Pulmonary artery endothelial cell (primary cell): ENCODE results near the gene FUT1. TPM values are rescaled to one million over a fixed set of nuclear protein-coding genes. Genes with fewer than 3 reads are reported as not detected.
"Not testable (repeated sequence)": the region's sequence is repeated elsewhere in the genome, so short reads cannot be mapped to it uniquely, and the experiment has no call there.

Experiments used
- DNase-seq: peaks from one replicate; pipeline ENCODE4 v3.0.0-alpha.2; 2011; ENCODE audit warnings: low read depth, low spot score
- total RNA-seq: library from RNA; depleted of rRNA; stranded (reverse); fragments of >200 nt; gene quantifications from 2 replicates; pipeline ENCODE4 v1.2.3, GENCODE V29; 2014

FUT1 gene
- total RNA-seq, 1 donor from 2014 or later = 8.0 TPM

DNA sequence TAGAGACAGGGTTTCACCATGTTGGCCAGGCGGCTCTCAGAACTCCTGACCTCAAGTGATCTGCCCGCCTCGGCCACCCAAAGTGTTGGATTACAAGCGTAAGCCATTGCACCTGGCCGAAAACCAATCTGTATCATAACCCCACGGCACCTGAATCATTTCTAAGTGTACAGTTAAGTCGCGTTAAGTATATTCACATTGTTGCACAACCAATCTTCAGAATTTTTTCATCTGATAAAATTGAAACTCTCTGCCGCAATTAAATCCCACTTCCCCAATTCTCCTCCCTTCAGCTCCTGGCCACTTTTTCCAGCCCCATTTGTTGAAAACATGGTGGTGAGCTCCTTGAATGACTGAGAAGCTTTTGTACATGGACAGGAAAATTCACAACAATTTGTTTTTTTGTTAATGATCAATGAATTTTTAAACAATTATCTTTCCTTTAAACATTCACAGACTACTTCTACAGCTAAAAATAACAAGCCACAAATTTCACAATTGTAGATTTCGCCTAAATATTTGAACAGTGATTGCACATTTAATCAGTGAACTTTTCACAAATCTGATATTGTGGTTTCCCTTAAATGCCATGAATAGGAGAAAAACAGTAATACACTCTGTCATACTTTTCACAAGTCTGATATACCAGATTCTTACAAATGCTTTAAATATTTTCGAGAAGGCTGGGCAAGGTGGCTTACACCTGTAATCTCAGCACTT, 16.7 kb upstream of the FUT1 start:
- no peak for DNase-seq

DNA sequence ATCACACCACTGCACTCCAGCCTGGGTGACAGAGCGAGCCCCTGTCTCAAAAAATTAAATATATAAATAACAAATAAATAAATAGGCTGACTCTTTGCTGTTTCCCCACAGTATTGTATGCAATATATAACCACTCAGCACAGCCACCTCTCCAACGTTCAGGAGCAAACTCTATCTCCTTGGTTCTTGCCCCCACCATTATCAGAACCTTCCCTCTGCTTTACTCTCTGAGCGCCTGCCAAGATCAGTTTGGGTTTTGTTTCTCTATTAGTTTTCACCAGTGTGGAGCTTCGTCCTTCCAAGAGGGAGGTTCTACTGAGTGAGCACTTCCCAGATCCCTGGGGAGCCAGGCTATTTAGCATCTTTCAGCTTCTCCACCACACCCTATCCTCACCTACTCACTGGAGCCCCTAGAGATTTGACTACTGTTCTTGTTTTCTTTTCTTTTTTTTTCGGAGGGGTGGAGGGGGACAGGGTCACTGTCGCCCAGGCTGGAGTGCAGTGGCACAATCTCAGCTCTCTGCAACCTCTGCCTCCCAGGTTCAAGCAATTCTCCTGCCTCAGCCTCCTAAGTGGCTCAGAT, 15.8 kb upstream of the FUT1 start:
- DNase-seq = not testable (repeated sequence)

DNA sequence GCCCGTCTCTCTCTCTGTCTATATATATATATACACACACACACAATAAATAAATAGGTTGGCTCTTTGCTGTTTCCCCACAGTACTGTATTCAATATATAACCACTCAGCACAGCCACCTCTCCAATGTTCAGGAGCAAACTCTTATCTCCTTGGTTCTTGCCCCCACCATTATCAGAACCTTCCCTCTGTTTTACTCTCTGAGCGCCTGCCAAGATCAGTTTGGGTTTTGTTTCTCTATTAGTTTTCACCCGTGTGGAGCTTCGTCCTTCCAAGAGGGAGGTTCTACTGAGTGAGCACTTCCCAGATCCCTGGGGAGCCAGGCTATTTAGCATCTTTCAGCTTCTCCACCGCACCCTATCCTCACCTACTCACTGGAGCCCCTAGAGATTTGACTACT, 13.4 kb upstream of the FUT1 start:
- not testable (repeated sequence) for DNase-seq

DNA sequence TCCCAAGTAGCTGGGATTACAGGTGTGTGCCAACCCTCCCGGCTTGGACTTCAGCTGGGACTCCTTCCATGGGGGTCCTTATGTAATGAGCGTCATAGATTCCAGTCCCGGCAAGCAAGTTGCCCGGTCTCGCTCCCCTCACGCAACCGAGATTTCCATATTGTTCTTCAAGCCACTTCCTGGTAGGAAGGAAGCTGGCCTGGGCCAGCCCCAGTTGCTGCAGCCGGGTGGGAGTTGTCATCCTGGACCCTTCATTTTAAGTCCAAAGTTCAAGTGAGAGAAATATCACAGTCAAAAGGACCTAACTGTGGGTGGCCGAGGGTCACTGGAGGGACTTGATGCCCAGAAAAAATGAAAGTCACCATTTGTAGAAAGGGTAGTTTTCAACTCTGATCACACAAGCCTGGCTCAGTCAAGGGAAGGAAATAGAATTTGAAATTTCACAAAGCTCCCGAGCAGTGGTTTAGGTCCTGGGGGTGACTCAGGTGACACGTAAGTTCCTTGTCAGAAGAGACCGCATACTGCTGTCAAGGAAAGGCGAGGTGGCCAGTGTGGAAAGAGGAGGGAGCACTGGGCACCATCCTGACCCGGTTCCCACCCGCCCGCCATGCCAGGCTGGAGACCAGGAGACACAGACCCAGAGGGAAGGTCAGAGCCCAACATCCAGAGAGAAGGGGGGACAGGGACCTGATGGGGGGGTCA, 8.2 kb upstream of the FUT1 start:
- no peak for DNase-seq

DNA sequence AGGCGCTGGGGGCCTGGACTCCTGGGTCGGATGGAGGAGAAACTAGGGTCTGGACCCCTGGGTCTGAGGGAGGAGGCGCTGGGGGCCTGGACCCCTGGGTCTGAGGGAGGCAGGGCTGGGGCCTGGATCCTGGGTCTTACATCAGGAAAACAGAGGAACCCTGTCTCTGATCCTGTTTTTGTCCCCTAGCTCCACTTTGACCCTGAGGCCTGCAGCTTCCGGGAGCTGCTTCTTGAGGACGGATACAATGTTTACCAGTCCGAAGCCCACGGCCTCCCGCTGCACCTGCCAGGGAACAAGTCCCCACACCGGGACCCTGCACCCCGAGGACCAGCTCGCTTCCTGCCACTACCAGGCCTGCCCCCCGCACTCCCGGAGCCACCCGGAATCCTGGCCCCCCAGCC, 5.3 kb upstream of the FUT1 start:
- no peak for DNase-seq

DNA sequence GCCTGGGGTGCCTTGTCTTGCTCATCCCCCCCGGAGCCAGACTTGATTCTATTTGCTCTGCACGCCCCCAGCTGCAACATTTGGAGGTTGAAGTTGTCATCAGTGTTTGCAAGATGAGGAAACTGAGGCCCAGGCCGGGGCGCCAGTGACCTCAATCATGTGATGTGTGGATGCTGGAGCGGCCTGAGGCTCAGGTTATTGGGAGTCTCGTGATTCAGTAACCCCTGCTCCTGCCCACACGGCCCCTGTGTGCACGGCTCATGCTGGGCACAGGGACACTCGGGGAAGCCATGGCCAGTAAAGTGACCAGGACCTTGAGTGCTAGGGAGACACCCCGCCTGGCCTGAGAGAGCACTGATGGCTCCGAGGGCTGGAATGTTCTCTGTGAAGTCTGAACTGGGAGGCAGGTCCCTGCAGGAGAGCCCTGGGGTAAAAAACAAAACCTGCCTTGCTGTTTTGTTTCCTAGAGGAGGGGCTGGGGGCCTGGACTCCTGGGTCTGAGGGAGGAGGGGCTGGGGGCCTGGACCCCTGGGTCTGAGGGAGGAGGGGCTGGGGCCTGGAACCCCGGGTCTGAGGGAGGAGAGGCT, 4.7 kb upstream of the FUT1 start:
- no peak for DNase-seq

DNA sequence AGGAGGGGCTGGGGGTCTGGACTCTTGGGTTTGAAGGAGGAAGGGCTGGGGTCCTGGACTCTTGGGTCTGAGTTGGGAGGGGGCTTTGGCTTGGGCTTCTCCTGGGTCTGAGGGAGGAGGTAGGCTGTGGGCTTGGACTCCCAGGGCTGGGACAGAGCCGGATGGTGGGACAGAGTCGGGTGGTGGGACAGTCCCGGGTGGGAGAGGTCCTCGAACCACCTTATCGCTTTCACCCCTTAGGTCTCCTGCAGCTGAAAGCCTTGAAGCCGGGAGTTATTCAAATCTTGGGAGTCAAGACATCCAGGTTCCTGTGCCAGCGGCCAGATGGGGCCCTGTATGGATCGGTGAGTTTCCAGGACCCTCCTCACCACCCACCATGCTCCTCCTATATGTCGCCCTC, 4.2 kb upstream of the FUT1 start:
- DNase-seq = no peak

DNA sequence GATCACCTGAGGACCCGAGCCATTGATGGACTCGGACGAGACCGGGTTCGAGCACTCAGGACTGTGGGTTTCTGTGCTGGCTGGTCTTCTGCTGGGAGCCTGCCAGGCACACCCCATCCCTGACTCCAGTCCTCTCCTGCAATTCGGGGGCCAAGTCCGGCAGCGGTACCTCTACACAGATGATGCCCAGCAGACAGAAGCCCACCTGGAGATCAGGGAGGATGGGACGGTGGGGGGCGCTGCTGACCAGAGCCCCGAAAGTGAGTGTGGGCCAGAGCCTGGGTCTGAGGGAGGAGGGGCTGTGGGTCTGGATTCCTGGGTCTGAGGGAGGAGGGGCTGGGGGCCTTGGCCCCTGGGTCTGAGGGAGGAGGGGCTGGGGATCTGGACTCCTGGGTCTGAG, 3.8 kb upstream of the FUT1 start:
- no peak for DNase-seq

DNA sequence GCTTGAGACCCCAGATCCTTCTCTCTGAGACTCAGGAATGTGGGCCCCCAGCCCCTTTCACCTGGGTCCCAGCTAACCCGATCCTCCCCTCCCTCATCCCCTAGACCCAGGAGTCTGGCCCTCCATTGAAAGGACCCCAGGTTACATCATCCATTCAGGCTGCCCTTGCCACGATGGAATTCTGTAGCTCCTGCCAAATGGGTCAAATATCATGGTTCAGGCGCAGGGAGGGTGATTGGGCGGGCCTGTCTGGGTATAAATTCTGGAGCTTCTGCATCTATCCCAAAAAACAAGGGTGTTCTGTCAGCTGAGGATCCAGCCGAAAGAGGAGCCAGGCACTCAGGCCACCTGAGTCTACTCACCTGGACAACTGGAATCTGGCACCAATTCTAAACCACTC, 3.3 kb upstream of the FUT1 start:
- DNase-seq = no peak

DNA sequence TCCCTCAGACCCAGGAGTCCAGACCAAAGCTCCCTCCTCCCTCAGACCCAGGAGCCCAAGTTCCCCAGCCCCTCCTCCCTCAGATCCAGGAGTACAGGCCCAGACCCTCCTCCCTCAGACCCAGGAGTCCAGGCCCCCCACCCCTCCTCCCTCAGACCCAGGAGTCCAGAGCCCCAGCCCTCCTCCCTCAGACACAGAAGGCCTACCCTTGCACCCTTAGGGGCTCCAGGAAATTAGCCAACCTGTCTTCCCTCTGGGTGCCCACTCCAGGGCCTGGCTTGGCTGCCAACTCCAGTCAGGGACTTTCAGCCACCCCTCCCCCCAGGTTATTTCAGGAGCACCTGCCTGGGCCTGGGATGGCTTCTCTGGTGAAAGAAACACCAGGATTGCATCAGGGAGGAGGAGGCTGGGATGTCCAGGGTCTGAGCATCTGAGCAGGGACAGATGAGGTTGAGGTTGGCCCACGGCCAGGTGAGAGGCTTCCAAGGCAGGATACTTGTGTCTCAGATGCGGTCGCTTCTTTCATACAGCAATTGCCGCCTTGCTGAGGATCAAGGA, 2.7 kb upstream of the FUT1 start, which contains the start of gene FGF21:
Gene FGF21 (plus strand): TSS at position 441 of the 558 bp plus-strand sequence. CDS start 713 bp downstream, outside the sequence.
- no peak for DNase-seq

DNA sequence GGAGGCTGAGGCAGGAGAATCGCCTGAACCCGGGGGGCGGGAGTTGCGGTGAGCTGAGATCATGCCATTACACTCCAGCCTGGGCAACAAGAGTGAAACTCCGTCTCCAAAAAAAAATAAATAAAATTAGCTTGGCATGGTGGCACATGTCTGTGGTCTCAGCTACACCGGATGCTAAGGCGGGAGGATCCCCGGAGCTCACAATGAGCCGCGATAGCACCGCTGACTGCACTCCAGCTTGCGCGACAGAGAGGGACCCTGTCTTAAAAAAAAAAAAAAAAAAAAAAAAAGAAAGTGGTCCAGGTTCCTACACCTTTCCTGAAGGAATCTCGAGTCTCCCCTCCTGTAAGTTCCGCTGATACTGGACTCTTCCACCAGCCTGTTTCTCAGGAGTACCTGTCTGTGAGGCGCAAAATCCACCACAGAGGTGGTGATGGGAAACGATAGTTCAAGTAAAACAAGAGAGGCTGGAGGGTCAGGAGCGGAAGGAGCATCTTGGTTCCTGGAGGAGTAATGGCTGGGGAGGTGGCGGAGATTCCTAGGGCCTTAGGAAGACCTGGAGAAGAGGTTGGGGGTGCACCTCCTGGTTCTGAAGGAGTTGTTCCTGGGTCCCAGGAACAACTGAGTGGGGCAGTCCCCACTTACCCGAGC, 471 bp downstream of the FUT1 start:
- DNase-seq = no peak

DNA sequence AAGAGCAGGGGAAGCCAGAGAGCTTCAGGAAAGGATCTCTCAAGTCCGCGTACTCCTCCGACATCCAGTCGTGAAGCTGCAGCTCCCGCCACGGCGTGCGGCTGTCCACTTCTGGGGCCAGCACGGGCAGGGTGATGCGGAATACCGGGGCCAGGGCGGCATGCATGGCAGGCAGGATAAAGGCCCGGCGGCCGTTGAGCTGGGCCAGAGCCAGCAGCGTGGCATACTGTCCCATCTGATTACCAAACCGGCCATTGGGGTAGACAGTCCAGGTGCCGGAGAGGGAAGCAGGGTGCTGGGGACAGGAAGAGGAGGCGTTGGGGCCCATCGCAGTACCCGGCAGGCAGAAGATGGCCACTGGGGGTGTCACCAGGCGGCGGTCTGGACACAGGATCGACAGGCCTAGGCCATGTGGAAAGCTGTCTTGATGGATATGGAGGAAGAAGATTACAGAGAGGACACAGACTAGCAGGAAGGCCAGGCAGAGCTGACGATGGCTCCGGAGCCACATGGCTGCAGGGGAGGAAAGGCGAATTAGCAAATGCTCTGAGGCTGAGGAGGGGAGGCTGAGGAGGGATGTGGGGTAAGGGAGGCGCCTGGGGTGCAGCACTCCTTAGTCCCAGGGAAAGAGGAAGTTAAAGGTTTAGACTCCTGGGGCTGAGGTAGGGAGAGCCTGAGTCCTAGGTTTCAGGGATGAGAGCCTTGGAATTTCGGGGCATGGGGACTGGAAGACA, 1.5 kb downstream of the FUT1 start:
- DNase-seq = no peak

DNA sequence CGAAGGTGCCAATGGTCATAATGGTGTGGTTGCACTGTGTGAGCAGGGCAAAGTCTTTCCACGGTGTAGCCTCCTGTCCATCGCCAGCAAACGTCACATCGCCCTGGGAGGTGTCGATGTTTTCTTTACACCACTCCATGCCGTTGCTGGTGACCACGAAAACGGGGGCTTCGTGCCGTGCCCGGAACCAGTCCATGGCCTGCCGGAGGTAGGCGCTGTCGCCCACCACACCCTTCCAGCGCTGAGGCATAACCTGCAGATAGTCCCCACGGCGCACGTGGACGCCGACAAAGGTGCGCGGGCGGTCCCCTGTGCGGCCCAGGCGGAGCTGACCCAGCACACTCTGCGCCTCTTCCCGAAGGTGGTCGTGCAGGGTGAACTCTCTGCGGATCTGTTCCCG, 2.1 kb downstream of the FUT1 start:
- no peak for DNase-seq

DNA sequence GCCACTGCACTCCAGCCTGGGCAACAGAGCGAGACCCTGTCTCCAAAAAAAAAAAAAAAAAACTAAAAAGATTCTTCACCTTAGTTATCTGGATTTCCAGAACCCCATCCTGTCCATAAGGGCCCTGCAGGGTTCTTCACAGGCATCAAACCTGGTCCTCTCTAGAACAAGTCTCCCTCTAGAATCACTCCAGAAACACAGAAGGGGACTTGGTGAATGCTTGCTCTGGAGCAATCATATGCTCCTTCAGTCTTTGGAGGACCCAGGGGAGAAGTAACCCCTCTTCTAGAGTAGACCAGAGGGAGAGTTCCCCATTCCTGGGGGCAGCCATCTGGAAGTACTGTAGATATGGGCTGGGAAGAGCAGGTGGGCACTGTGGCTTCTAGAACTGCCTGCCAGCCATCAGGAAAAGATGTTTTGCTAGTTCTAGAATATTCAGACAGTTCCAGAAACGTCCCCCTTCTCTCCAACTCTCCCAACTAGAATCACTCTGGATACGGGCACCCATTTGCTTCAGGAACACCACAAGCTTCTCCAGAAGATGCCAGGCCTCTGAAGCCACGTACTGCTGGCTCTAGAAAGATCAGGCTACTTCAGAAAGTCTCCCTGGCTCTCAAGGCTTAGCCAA, 2.8 kb downstream of the FUT1 start:
- DNase-seq = no peak

DNA sequence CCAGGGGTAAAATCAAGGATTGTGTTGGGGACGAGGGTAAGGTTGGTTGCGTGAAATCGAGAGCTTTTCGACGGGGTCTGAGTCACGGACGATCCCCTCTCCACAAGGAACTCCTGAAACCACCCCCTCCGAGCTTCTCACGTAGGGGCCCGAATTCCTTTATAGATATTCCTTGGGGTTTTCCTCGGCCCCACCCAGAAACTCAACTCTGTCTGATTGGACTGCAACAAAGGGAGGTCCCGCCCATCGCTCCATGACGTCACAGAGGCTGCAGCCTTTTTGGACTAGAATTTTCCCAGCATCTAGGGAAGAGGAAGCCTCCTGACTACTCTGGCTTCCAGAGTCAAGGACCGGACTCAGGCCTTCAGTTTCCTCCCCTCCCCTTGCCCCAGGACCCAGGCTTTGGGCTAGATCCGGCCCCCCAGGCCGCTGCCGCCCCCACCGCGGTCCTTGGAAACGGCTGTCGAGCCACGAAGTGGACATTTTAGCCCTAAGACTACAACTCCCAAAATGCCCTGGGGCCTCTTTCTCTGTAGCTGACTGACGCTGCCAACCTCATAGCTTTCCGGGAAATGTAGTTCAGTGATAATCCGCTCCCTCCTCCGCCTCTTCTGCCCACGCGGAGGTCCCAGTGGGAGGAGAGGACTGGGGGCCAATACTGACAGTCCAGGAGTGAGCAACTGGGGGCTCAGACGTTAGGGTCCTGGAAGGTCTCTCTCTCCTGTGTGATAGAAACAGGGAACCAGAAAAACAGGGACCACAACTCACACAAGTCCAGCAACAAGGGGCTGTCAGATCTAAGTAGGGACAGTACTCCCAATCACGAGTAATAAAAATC, 5.5 kb downstream of the FUT1 start, which contains the start of gene IZUMO1:
Gene IZUMO1 (minus strand): TSS at position 172 of the 838 bp plus-strand sequence. CDS start 1,050 bp downstream, outside the sequence.
- peak; percentile 84 for DNase-seq

DNA sequence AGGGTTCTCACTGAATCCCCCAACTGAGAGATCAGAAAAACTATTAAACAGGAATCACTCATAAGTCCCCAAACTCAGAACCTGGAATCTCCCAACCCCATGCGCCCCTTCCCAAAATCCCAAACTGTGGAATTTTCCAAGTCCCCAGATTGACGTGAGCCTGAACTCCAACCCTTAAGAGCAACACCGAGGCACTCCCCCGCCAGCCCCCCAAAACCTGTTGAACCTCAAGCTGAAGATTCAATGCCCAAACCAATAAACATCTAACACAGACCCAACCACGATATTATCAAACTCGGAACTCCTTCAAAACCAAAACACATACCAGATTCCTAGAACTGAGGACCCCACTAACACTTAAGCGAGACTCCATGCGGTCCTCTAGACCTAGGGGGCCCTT, 6.3 kb downstream of the FUT1 start:
- no peak for DNase-seq

DNA sequence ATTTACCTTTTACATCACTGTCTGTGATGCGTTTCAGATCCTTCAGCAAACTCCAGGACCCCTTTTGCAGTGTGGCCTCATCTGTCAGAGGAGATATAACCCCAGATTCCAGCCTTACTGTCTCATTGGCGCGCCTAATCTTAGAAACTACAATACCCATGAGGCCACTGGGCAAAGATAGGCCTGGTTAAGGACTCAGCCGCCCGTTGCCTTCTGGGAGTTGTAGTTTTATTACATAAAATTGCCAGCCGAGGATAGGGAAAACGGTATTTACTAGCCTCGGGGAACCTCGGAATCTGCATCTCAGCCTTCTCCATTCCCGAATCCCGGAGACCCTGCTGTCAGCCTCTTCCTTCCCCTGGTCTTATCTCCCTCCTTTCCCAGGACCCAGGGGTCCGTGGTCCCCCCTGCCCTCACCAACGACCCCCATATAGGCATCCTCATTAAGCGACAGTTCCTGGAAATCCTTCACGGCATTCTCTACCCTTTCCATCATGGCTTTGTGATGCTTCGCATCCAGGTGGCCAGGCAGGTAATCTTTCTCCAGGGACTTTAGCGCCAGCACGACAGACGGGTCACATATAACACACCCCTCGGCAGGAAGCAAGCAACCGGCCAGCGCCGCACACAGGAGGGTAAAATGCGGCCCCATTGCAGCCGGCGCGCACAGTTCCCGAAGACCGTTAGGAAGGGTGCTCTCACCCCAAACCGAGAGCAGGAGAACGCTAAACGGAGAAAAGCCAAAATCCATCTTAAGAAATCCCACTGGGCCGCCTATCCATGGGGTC, 7.0 kb downstream of the FUT1 start:
- no peak for DNase-seq

DNA sequence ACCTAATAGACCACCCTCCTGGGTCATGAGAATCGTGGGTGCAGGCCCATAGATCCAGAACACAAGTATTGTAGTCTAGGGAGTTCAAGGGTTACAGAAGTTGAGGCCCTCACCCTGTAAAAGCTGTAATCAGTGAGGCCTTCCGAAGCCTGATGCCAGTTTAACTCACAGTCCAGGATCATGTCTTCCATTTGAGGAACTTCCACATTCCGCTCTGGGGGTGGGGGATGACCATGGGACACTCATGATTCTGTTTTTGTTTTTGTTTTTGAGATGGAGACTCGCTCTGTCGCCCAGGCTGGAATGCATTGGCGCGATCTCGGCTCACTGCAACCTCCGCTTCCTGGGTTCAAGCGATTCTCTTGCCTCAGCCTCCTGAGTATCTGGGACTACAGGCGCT, 10.3 kb downstream of the FUT1 start:
- DNase-seq = no peak
